Activated T-cell treated with anti-CD3 and anti-CD28 coated beads, Interleukin-2, amount 50 U/mL, for 1 hour (primary cell): ENCODE data around the gene CCDC188.
A peak's percentile ranks its signal among the peaks of the same experiment; 100 is the strongest.

Source experiments
- DNase-seq: peaks from one replicate; pipeline ENCODE4 v3.0.0-alpha.2; 2020

CCDC188 gene

GRCh38 chr22:20131859-20132685 is 18.8 kb downstream of the CCDC188 start:
- peak; percentile 51 for DNase-seq

- DNase-seq: peak; percentile 64
Observed at GRCh38 chr22:20131597-20131858, 19.3 kb downstream of the CCDC188 start, which contains the start of gene ZDHHC8. ZDHHC8 (plus strand) TSS chr22:20131804; CDS start chr22:20131948, 144 bp downstream.

- peak; percentile 82 for DNase-seq
Observed at GRCh38 chr22:20130731-20131596, 19.9 kb downstream of the CCDC188 start.

GRCh38 chr22:20130319-20130718 is 20.5 kb downstream of the CCDC188 start:
- DNase-seq: peak; percentile 35

- no peak for DNase-seq
Observed at GRCh38 chr22:20129747-20130014, 21.2 kb downstream of the CCDC188 start.

- DNase-seq: peak; percentile 66
Observed at GRCh38 chr22:20128902-20129746, 21.7 kb downstream of the CCDC188 start.

- no peak for DNase-seq
Observed at GRCh38 chr22:20128619-20128901, 22.3 kb downstream of the CCDC188 start.

GRCh38 chr22:20127869-20128618 is 22.8 kb downstream of the CCDC188 start:
- no peak for DNase-seq

GRCh38 chr22:20127318-20127868 is 23.5 kb downstream of the CCDC188 start:
- no peak for DNase-seq

- DNase-seq: no peak
Observed at GRCh38 chr22:20126284-20127029, 24.4 kb downstream of the CCDC188 start.

- DNase-seq: no peak
Observed at GRCh38 chr22:20125201-20126174, 25.4 kb downstream of the CCDC188 start.

- no peak for DNase-seq
Observed at GRCh38 chr22:20124083-20124787, 26.6 kb downstream of the CCDC188 start.

- no peak for DNase-seq
Observed at GRCh38 chr22:20123366-20124082, 27.3 kb downstream of the CCDC188 start.

GRCh38 chr22:20121856-20122415 is 28.9 kb downstream of the CCDC188 start:
- no peak for DNase-seq

- DNase-seq: no peak
Observed at GRCh38 chr22:20118300-20119020, 32.4 kb downstream of the CCDC188 start.

- DNase-seq: peak; percentile 59
Observed at GRCh38 chr22:20117633-20118299, 33.1 kb downstream of the CCDC188 start.

- peak; percentile 97 for DNase-seq
Observed at GRCh38 chr22:20116951-20117632, 33.8 kb downstream of the CCDC188 start, which contains the start of gene TRMT2A. TRMT2A (minus strand) TSS chr22:20117226; CDS start chr22:20116906, 320 bp downstream.
